GM23338 (cell line): Measurements from ENCODE around the gene HPD. TPM values are rescaled to one million over a fixed set of nuclear protein-coding genes. Genes with fewer than 3 reads are reported as not detected.

Experiments
- ATAC-seq: fragments of 200-7000 bp; cut with Tn5 transposase; 3 replicates; pipeline ENCODE4 v1.9.1; 2020
- DNase-seq: peaks from one replicate; pipeline ENCODE4 v3.0.0-alpha.2; 2015; ENCODE audit warnings: low spot score
- H2AFZ ChIP-seq: fragments of 200-600 bp; sonication (generic); 2 replicates; pipeline ENCODE4 v1.8.0; 2016; ENCODE audit warnings: antibody characterized with exemption, mild to moderate bottlenecking, moderate library complexity
- H3F3A ChIP-seq: fragments of 200-600 bp; sonication (generic); replicated peaks from 2 replicates; pipeline ENCODE4 v1.8.0; 2017; ENCODE audit warnings: antibody characterized with exemption, mixed run types, low read depth
- H3K27ac ChIP-seq: fragments of 200-600 bp; sonication (generic); 2 replicates; pipeline ENCODE4 v1.6.1; 2016; ENCODE audit warnings: low read depth
- H3K27me3 ChIP-seq: fragments of 200-600 bp; sonication (generic); 2 replicates; pipeline ENCODE4 v1.8.0; 2016; ENCODE audit warnings: mild to moderate bottlenecking, mixed run types, moderate library complexity; ENCODE audit not compliant: insufficient read depth
- H3K36me3 ChIP-seq: fragments of 200-600 bp; sonication (generic); 2 replicates; pipeline ENCODE4 v1.8.0; 2016; ENCODE audit warnings: mild to moderate bottlenecking; ENCODE audit not compliant: insufficient read depth
- H3K4me1 ChIP-seq: fragments of 200-600 bp; sonication (generic); 2 replicates; pipeline ENCODE4 v1.8.0; 2016; ENCODE audit warnings: mild to moderate bottlenecking, moderate library complexity; ENCODE audit not compliant: insufficient read depth
- H3K4me2 ChIP-seq: fragments of 200-600 bp; sonication (generic); 2 replicates; pipeline ENCODE4 v1.7.1; 2017; ENCODE audit warnings: mixed run types
- H3K4me3 ChIP-seq: fragments of 200-600 bp; sonication (generic); 2 replicates; pipeline ENCODE4 v1.6.1; 2016; ENCODE audit warnings: mixed run types
- H3K79me2 ChIP-seq: fragments of 200-600 bp; sonication (generic); replicated peaks from 2 replicates; pipeline ENCODE4 v1.8.0; 2017; ENCODE audit warnings: mild to moderate bottlenecking; ENCODE audit not compliant: insufficient read depth
- H3K9me2 ChIP-seq: fragments of 200-600 bp; sonication (generic); 2 replicates; pipeline ENCODE4 v1.8.0; 2017; ENCODE audit not compliant: insufficient read depth
- H4K20me1 ChIP-seq: fragments of 200-600 bp; sonication (generic); replicated peaks from 2 replicates; pipeline ENCODE4 v1.8.0; 2017; ENCODE audit warnings: mild to moderate bottlenecking; ENCODE audit not compliant: insufficient read depth
- H3K27ac Mint-ChIP-seq: 2 replicates; pipeline ENCODE4 v1.8.0; 2020; ENCODE audit warnings: inconsistent platforms, mild to moderate bottlenecking, moderate library complexity, mixed read lengths
- H3K27me3 Mint-ChIP-seq: 3 replicates; pipeline ENCODE4 v1.8.0; 2022; ENCODE audit warnings: low read depth, mild to moderate bottlenecking, moderate library complexity, mixed read lengths, inconsistent platforms; ENCODE audit not compliant: insufficient read depth, poor library complexity
- H3K36me3 Mint-ChIP-seq: 3 replicates; pipeline ENCODE4 v1.8.0; 2021; ENCODE audit warnings: low read depth, mild to moderate bottlenecking, inconsistent platforms, moderate library complexity, mixed read lengths
- H3K4me1 Mint-ChIP-seq: 3 replicates; pipeline ENCODE4 v1.8.0; 2020; ENCODE audit warnings: mild to moderate bottlenecking, inconsistent platforms, mixed read lengths
- H3K4me3 Mint-ChIP-seq: 3 replicates; pipeline ENCODE4 v1.8.0; 2021; ENCODE audit warnings: moderate library complexity, mild to moderate bottlenecking, inconsistent platforms, mixed read lengths
- H3K9me3 Mint-ChIP-seq: 3 replicates; pipeline ENCODE4 v1.8.0; 2020; ENCODE audit warnings: moderate library complexity, mild to moderate bottlenecking, inconsistent platforms, mixed read lengths
- CREB1 ChIP-seq: fragments of 250-450 bp; sonication (Bioruptor Pico); IDR thresholded peaks from 2 replicates; pipeline ENCODE4 v1.5.0; 2020; ENCODE audit warnings: low read depth, mild to moderate bottlenecking, moderate library complexity
- CTCF ChIP-seq, 2 experiments: fragments of 200-600 bp in 1 of 2; sonication (generic) in 1 of 2; conservative IDR thresholded peaks; 2 replicates each; pipeline versions ENCODE4 v1.5.1 to v1.6.1; 2016 to 2017; ENCODE audit warnings: antibody characterized with exemption in 2 of 2, low read depth in 2 of 2, mild to moderate bottlenecking in 2 of 2, moderate library complexity in 1 of 2
- ETS1 ChIP-seq: IDR thresholded peaks from 2 replicates; pipeline ENCODE4 v1.6.1; 2016; ENCODE audit warnings: antibody characterized with exemption
- EZH2 ChIP-seq: fragments of 200-600 bp; sonication (generic); IDR thresholded peaks from one replicate; pipeline ENCODE4 v1.8.0; 2017; ENCODE audit warnings: antibody characterized with exemption, mild to moderate bottlenecking, low read depth; ENCODE audit not compliant: unreplicated experiment
- EZH2phosphoT487 ChIP-seq: fragments of 200-600 bp; sonication (generic); IDR thresholded peaks from one replicate; pipeline ENCODE4 v1.8.1; 2018; ENCODE audit warnings: antibody characterized with exemption; ENCODE audit not compliant: unreplicated experiment
- JUNB ChIP-seq: IDR thresholded peaks from one replicate; pipeline ENCODE4 v1.6.1; 2016; ENCODE audit warnings: antibody characterized with exemption; ENCODE audit not compliant: unreplicated experiment
- NANOG ChIP-seq: IDR thresholded peaks from 2 replicates; pipeline ENCODE4 v1.6.1; 2016; ENCODE audit warnings: antibody characterized with exemption, borderline replicate concordance
- POLR2AphosphoS5 ChIP-seq: IDR thresholded peaks from 2 replicates; pipeline ENCODE4 v1.6.1; 2016; ENCODE audit warnings: antibody characterized with exemption, low read depth
- REST ChIP-seq: IDR thresholded peaks from one replicate; pipeline ENCODE4 v1.6.1; 2018; ENCODE audit warnings: antibody characterized with exemption; ENCODE audit not compliant: unreplicated experiment
- STAT1 ChIP-seq: IDR thresholded peaks from one replicate; pipeline ENCODE4 v1.6.1; 2016; ENCODE audit warnings: antibody characterized with exemption; ENCODE audit not compliant: unreplicated experiment
- ZNF114 ChIP-seq: fragments of 250-450 bp; sonication (Bioruptor Pico); IDR thresholded peaks from 2 replicates; pipeline ENCODE4 v1.5.0; 2020; ENCODE audit warnings: mild to moderate bottlenecking, moderate library complexity
- ZNF331 ChIP-seq: fragments of 250-450 bp; sonication (Bioruptor Pico); IDR thresholded peaks from 2 replicates; pipeline ENCODE4 v1.5.0; 2020; ENCODE audit warnings: low read depth, mild to moderate bottlenecking, moderate library complexity
- polyA plus RNA-seq: library from polyadenylated mRNA; unstranded; fragments of >200 nt; fragmentation: Nextera tagmentation; extraction: Ambion mirVana; gene quantifications from 2 replicates; pipeline ENCODE4 v1.2.1, GENCODE V29; 2016
- total RNA-seq: library from RNA; depleted of rRNA; stranded (reverse); fragments of >200 nt; shearing (Covaris generic); gene quantifications from 2 replicates; pipeline ENCODE4 v1.2.3, GENCODE V29; 2014

Gene HPD
- total and polyA plus RNA-seq, 2 experiments from 2014 or later, result not detected

- Histone ChIP-seq H3K4me3 (no peak overlapping the region), H3F3A (no peaks in the 10 kb centered on the region), H3K4me1 (no peaks in the 10 kb centered on the region), H4K20me1 (peaks cover 3% of the 10 kb centered on the region; the same call in 1 of the 2 replicates), H3K27ac (no peak overlapping the region), H3K9me2 (no peaks in the 10 kb centered on the region), H3K4me2 (no peak overlapping the region), H3K36me3 (no peaks in the 10 kb centered on the region; the same call in 1 of the 2 replicates), H2AFZ (no peak overlapping the region), H3K27me3 (no peaks in the 10 kb centered on the region), H3K79me2 (no peaks in the 10 kb centered on the region)
- peaks cover 4% of the 10 kb centered on the region for H3K27me3 Mint-ChIP-seq
- H3K4me1 Mint-ChIP-seq, result no peaks in the 10 kb centered on the region
- no peak overlapping the region for H3K27ac Mint-ChIP-seq
- ATAC-seq (peak; percentile 33; the same call in 1 of the 3 replicates), DNase-seq (peak; percentile 14)
- no peaks in the 10 kb centered on the region for H3K9me3 Mint-ChIP-seq
- H3K4me3 Mint-ChIP-seq, result no peak overlapping the region
- H3K36me3 Mint-ChIP-seq, result peaks cover 38% of the 10 kb centered on the region
- TF ChIP-seq ZNF331 (no peak), EZH2phosphoT487 (no peak), ETS1 (no peak), CREB1 (no peak)
These were observed 44.5 kb upstream of the HPD start for GRCh38 chr12:121903202-121903601.

- no peaks in the 10 kb centered on the region for H3F3A ChIP-seq
- no peak for ATAC-seq
- TF ChIP-seq POLR2AphosphoS5 (no peak), REST (no peak), STAT1 (no peak), ZNF114 (CRISPR knock-in tag) (no peak), EZH2 (no peak), CTCF (conservative IDR thresholded peaks at IDR 0.05; ENCODE audit: low read depth in 2 of 2) (no peak), NANOG (no peak), JUNB (no peak), ZNF331 (no peak), EZH2phosphoT487 (no peak), CREB1 (no peak)
These were observed 40.9 kb upstream of the HPD start for GRCh38 chr12:121899590-121899989.

More at GRCh38 chr12:121899590-121899989, 40.9 kb upstream of the HPD start:
- no peaks in the 10 kb centered on the region for H3K4me1 ChIP-seq
- H3K36me3 Mint-ChIP-seq, result peaks cover 43% of the 10 kb centered on the region
- no peak overlapping the region for H3K4me3 ChIP-seq
- H3K4me3 Mint-ChIP-seq, result no peak overlapping the region
- H3K27me3 ChIP-seq, result no peaks in the 10 kb centered on the region
- no peaks in the 10 kb centered on the region for H3K4me1 Mint-ChIP-seq
- H3K36me3 ChIP-seq, result peaks cover 7% of the 10 kb centered on the region
- no peaks in the 10 kb centered on the region for H3K9me2 ChIP-seq
- H3K27me3 Mint-ChIP-seq, result peaks cover 4% of the 10 kb centered on the region
- no peaks in the 10 kb centered on the region for H3K9me3 Mint-ChIP-seq
- no peak for DNase-seq
- no peak overlapping the region for H3K27ac ChIP-seq
- no peak overlapping the region for H3K4me2 ChIP-seq
- H4K20me1 ChIP-seq, result peaks cover 11% of the 10 kb centered on the region
- H2AFZ ChIP-seq, result no peak overlapping the region
- no peaks in the 10 kb centered on the region for H3K79me2 ChIP-seq
- no peak overlapping the region for H3K27ac Mint-ChIP-seq
